GM12801 (cell line): ENCODE measurements around the gene PPP1R9A.

Experiments used
- CTCF ChIP-seq: IDR thresholded peaks from one replicate; pipeline ENCODE4 v1.5.1; 2011; ENCODE audit warnings: control low read depth; ENCODE audit not compliant: insufficient read length; ENCODE audit errors: extremely low read depth

The PPP1R9A gene

GRCh38 chr7:95251966-95252365, 344.6 kb downstream of the PPP1R9A start:
- TF ChIP-seq CTCF: no peak

- no peak for TF ChIP-seq CTCF
Observed at GRCh38 chr7:95253986-95254385, 346.6 kb downstream of the PPP1R9A start.

DNA sequence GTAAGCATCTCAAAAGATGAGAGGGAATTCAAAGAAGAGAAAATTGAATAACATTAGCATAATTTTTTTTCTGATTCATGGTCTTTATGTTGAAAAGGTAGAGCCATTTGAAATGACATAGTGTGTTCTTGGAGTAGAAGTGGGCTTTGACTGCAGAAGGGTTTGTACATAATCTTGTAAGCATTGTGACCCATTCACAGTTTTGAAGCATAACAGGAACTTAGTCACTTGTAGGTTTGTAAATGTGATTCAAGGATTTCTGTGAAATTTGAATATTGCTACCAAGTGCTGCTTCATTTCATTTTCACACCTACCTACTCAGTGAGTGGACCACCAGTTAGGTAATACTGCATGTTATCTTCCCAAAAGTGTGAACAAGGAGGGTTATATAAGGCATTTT, 348.3 kb downstream of the PPP1R9A start:
- no peak for TF ChIP-seq CTCF

- TF ChIP-seq CTCF: no peak
Observed at GRCh38 chr7:95261895-95262415, 354.6 kb downstream of the PPP1R9A start.

GRCh38 chr7:95262875-95263274, 355.5 kb downstream of the PPP1R9A start:
- TF ChIP-seq CTCF: no peak

DNA sequence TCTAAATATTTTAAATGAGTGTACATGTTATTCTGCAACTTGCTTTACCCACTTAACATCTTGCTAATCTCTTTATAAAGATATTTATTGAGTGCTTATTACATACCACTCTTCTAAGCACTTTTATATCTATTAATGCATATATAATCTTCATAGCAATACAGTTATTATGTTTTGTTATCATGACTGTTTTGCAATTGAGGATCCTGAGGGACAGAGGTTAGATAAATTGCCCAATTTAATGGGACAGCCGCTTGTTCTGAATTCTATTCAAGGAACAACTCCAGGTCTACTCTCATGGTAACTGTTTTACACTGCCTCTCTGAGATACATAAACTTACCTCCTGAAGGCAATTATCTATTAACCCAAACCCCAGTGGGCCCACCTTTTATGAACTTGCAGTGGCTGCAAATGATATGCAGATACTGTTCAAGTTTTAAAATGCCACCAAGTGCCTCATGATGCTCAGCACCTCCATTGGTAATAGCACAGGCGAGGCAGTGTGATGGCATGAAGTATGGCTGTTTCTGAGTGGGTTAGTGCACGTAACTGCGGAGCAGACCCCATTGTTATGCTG, 356.5 kb downstream of the PPP1R9A start:
- TF ChIP-seq CTCF: no peak

DNA sequence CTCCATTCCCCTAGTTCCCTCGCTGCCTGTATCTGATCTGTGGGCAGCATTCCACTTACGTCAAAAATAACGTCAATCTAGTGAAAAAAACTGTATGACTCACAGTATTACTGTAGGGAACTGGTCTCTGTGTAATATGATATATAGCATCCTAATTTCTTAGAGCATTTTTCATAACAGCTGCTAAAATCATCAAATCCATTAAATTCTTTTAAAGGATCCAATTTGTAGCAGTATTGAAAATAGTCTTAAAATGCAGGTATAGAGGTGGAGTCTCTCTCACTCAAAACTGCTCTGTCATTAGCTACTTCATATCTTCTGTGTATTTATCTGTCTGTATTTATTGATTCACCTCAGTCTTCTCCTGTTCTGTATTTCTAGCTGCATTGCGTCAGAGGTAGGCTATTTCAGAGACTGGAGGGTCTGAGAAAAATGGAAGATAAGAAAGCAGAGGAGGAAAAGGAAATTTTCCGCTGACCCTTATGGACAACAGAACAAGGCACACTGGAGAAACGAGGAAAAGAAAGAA, 357.0 kb downstream of the PPP1R9A start:
- no peak for TF ChIP-seq CTCF
